Spleen (tissue), 11 donors: ENCODE data around the gene SLC25A13. TPM values are rescaled to one million over a fixed set of nuclear protein-coding genes. Genes with fewer than 3 reads are reported as not detected.
"Not testable (repeated sequence)": the region's sequence is repeated elsewhere in the genome, so short reads cannot be mapped to it uniquely, and the experiment has no call there.

Experiments used
- DNase-seq: peaks from one replicate; pipeline ENCODE4 v3.0.0-alpha.2; 2020
- H3K27ac ChIP-seq, 8 donors: fragments of 200-600 bp; sonication (generic) in 7 of 8; 1 replicate in 4 of 8; 2 replicates in 4 of 8; pipeline versions ENCODE4 v1.5.0 to v1.8.0; 2016 to 2021; ENCODE audit warnings: inconsistent platforms in 4 of 8, mild to moderate bottlenecking in 4 of 8, moderate library complexity in 1 of 8
- H3K27me3 ChIP-seq, 7 donors: fragments of 200-600 bp; sonication (generic) in 6 of 7; replicated peaks in 1 of 7; 1 replicate in 4 of 7; 2 replicates in 3 of 7; pipeline versions ENCODE4 v1.5.0 to v1.8.0; 2016 to 2021; ENCODE audit warnings: inconsistent platforms in 3 of 7, mild to moderate bottlenecking in 1 of 7
- H3K36me3 ChIP-seq, 6 donors: fragments of 200-600 bp; sonication (generic) in 5 of 6; 1 replicate in 4 of 6; 2 replicates in 2 of 6; pipeline versions ENCODE4 v1.5.0 to v1.8.0; 2016 to 2021; ENCODE audit warnings: inconsistent platforms in 2 of 6
- H3K4me1 ChIP-seq, 6 donors: fragments of 200-600 bp; sonication (generic) in 5 of 6; 1 replicate in 3 of 6; 2 replicates in 3 of 6; pipeline versions ENCODE4 v1.5.0 to v1.8.0; 2016 to 2021; ENCODE audit warnings: inconsistent platforms in 3 of 6
- H3K4me3 ChIP-seq, 8 donors: fragments of 200-600 bp; sonication (generic) in 7 of 8; 1 replicate in 4 of 8; 2 replicates in 4 of 8; pipeline versions ENCODE4 v1.5.0 to v1.8.0; 2016 to 2021; ENCODE audit warnings: inconsistent platforms in 4 of 8, mild to moderate bottlenecking in 4 of 8, moderate library complexity in 2 of 8
- H3K9me3 ChIP-seq, 8 donors: fragments of 200-600 bp; sonication (generic) in 7 of 8; 1 replicate in 4 of 8; 2 replicates in 4 of 8; pipeline versions ENCODE4 v1.5.0 to v1.8.0; 2016 to 2021; ENCODE audit warnings: inconsistent platforms in 4 of 8
- POLR2A ChIP-seq, 3 donors: fragments of 450-650 bp; IDR thresholded peaks; one replicate each; pipeline ENCODE4 v1.5.1; 2017; ENCODE audit warnings: antibody characterized with exemption in 3 of 3, mild to moderate bottlenecking in 1 of 3
- POLR2AphosphoS5 ChIP-seq, 3 donors: sonication (generic); formaldehyde crosslinking; IDR thresholded peaks; one replicate each; pipeline ENCODE4 v1.5.1; 2017; ENCODE audit warnings: antibody characterized with exemption in 3 of 3
- WGBS, 5 donors: extraction: QIAGEN DNeasy Blood & Tissue Kit in 3 of 5; methylation state at CpG; one replicate each; pipeline versions ENCODE4 v1.1.5 to v1.1.7; 2013 to 2018; 5-methylcytosine and 5-hydroxymethylcytosine counted together
- intact Hi-C: fragments of 100-400 bp; cut with DNase I; formaldehyde crosslinking; loops from one replicate; pipeline ENCODE4 v1.15.0; 2023; ENCODE audit warnings: low total_unique reads
- polyA plus RNA-seq, 3 donors: library from polyadenylated mRNA; stranded (reverse); fragments of 200-250 nt; gene quantifications; one replicate each; pipeline ENCODE4 v1.2.1, GENCODE V29; 2013
- total RNA-seq, 7 donors: library from RNA; depleted of rRNA in 3 of 7; stranded (reverse); fragments of >200 nt in 3 of 7; fragmentation: NEBNext Ultra II Directional in 4 of 7; extraction: Animal tissue kit (Norgen Biotek cat#: 25700) in 4 of 7; gene quantifications; one replicate each; pipeline versions ENCODE4 v1.1.0 to v1.2.1, GENCODE V29; 2016 to 2021
- TF ChIP-seq, protein P1 (sequence below), 11 experiments: fragments of 200-600 bp in 7 of 11; fragments of 450-650 bp in 4 of 11; sonication (generic) in 4 of 11; IDR thresholded peaks in 8 of 11; conservative IDR thresholded peaks in 3 of 11; 1 replicate in 7 of 11; 2 replicates in 4 of 11; pipeline versions ENCODE4 v1.4.0 to v1.8.0; 2016 to 2021; ENCODE audit warnings: antibody characterized with exemption in 11 of 11, inconsistent platforms in 4 of 11, mild to moderate bottlenecking in 1 of 11
- donor health status: healthy with polysubstance abuse.
- donor health status: DM: no; HTN: no; CAD: no; lungs with moderate emphysema.
- donor health status: DM: no; HTN: no; CAD: no.
- donor health status: Bipolar disorder and iron deficiency.
- donor health status: healthy.
- donor health status: DM: no; HTN: no; CAD: no.
- donor health status: DM: yes; HTN: yes; CAD: no.

SLC25A13 gene
- total and polyA plus RNA-seq, 10 donors: 6.3 to 44.4 (median 25.9) TPM

DNA sequence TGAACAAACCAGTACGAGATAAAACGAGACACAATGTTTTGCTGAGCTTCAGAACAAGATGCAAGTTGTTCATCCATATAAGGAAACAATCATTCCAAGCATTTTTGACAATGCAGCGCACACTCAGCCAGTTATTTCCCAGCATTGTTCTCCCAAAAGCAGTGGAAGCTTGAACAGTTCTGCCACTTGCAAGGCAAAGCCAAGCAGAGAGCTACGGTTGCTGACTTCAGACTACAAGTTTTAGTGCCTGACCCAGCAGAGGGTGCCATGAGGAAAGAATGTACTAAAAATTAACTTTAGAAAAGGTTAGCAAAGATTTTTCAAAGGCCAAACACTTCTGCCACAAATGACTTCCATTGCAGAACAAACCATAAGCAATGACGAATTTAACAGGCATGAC lies 152.5 kb downstream of the SLC25A13 start:
- no peaks in the 10 kb centered on the region for H3K27me3 ChIP-seq
- H3K27ac ChIP-seq: no peak overlapping the region
- intact Hi-C loops: no loop called here
- peaks cover 0 to 98% (median 32%) of the 10 kb centered on the region in 6 donors for H3K36me3 ChIP-seq
- no peaks in the 10 kb centered on the region for H3K4me1 ChIP-seq
- H3K4me3 ChIP-seq: no peak overlapping the region
- TF ChIP-seq, protein P1, sequence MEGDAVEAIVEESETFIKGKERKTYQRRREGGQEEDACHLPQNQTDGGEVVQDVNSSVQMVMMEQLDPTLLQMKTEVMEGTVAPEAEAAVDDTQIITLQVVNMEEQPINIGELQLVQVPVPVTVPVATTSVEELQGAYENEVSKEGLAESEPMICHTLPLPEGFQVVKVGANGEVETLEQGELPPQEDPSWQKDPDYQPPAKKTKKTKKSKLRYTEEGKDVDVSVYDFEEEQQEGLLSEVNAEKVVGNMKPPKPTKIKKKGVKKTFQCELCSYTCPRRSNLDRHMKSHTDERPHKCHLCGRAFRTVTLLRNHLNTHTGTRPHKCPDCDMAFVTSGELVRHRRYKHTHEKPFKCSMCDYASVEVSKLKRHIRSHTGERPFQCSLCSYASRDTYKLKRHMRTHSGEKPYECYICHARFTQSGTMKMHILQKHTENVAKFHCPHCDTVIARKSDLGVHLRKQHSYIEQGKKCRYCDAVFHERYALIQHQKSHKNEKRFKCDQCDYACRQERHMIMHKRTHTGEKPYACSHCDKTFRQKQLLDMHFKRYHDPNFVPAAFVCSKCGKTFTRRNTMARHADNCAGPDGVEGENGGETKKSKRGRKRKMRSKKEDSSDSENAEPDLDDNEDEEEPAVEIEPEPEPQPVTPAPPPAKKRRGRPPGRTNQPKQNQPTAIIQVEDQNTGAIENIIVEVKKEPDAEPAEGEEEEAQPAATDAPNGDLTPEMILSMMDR (IDR thresholded peaks at IDR 0.05 in 8 of 11, conservative IDR thresholded peaks at IDR 0.05 in 3 of 11): no peak
- TF ChIP-seq POLR2AphosphoS5 (IDR thresholded peaks at IDR 0.05): no peak
- no peak for TF ChIP-seq POLR2A (IDR thresholded peaks at IDR 0.05)
- 56 to 88% (median 80%) methylated on average over 5 of the region's 5 CpGs for WGBS, 5 donors
- H3K9me3 ChIP-seq: no peaks in the 10 kb centered on the region
- no peak for DNase-seq

DNA sequence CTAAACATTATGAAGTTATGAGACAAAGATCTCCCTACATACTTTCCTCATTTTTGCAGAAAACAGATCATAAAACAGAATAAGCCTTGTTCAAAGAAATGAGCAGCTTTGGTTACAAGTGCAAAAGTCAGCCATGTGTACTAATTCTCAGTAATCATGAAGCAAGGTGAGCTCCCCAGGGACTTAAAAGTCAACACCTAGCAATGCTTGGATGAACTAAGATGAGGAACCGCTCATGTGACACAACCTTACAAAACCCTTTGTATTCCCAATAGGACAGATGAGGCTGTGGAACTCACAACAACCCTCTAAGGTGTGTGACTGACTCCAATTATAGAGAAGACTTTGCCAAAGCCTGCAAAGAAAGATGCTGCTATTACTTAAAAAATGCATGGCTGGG lies 154.5 kb downstream of the SLC25A13 start:
- H3K27ac ChIP-seq: no peak overlapping the region
- H3K36me3 ChIP-seq: peaks cover 0 to 98% (median 35%) of the 10 kb centered on the region in 6 donors
- TF ChIP-seq POLR2AphosphoS5 (IDR thresholded peaks at IDR 0.05) (no peak), POLR2A (IDR thresholded peaks at IDR 0.05) (no peak)
- H3K27me3 ChIP-seq: no peaks in the 10 kb centered on the region
- intact Hi-C loops: no loop called here
- DNase-seq: no peak
- 75 to 91% (median 87%) methylated on average over 1 of the region's 1 CpG for WGBS, 5 donors
- no peaks in the 10 kb centered on the region for H3K9me3 ChIP-seq
- no peak overlapping the region for H3K4me3 ChIP-seq
- no peaks in the 10 kb centered on the region for H3K4me1 ChIP-seq

- TF ChIP-seq POLR2A (IDR thresholded peaks at IDR 0.05) (no peak), POLR2AphosphoS5 (IDR thresholded peaks at IDR 0.05) (no peak)
- TF ChIP-seq, protein P1 (IDR thresholded peaks at IDR 0.05 in 8 of 11, conservative IDR thresholded peaks at IDR 0.05 in 3 of 11): no peak
- Histone ChIP-seq H3K27me3 (no peaks in the 10 kb centered on the region), H3K9me3 (no peaks in the 10 kb centered on the region), H3K27ac (no peak overlapping the region), H3K4me3 (no peak overlapping the region), H3K36me3 (peaks cover 0 to 93% (median 11%) of the 10 kb centered on the region in 6 donors), H3K4me1 (no peaks in the 10 kb centered on the region)
- DNase-seq: no peak
- WGBS, 5 donors: 87 to 93% (median 92%) methylated on average over 3 of the region's 3 CpGs
- intact Hi-C loops: no loop called here
Measured at GRCh38 chr7:96161897-96162296, 160.0 kb downstream of the SLC25A13 start.

GRCh38 chr7:96157856-96158255 lies 164.0 kb downstream of the SLC25A13 start:
- intact Hi-C loops: no loop called here
- no peaks in the 10 kb centered on the region for H3K9me3 ChIP-seq
- H3K27ac ChIP-seq: no peak overlapping the region
- no peaks in the 10 kb centered on the region for H3K27me3 ChIP-seq
- H3K4me3 ChIP-seq: no peak overlapping the region
- TF ChIP-seq, protein P1 (IDR thresholded peaks at IDR 0.05 in 8 of 11, conservative IDR thresholded peaks at IDR 0.05 in 3 of 11): no peak
- TF ChIP-seq POLR2AphosphoS5 (IDR thresholded peaks at IDR 0.05): no peak
- TF ChIP-seq POLR2A (IDR thresholded peaks at IDR 0.05): no peak
- H3K4me1 ChIP-seq: no peaks in the 10 kb centered on the region
- 89 to 94% (median 91%) methylated on average over 1 of the region's 1 CpG for WGBS, 5 donors
- H3K36me3 ChIP-seq: peaks cover 0 to 89% (median 5%) of the 10 kb centered on the region in 6 donors
- DNase-seq: no peak

GRCh38 chr7:96154506-96154905 lies 167.4 kb downstream of the SLC25A13 start:
- H3K4me3 ChIP-seq, H3K27ac ChIP-seq, H3K9me3 ChIP-seq, H3K27me3 ChIP-seq, H3K4me1 ChIP-seq, intact Hi-C loops, DNase-seq: not testable (repeated sequence)
- WGBS, 5 donors: 94 to 99% (median 95%) methylated on average over 6 of the region's 6 CpGs
- H3K36me3 ChIP-seq: peaks cover 0 to 84% (median 3%) of the 10 kb centered on the region in 6 donors
